Neural cell (in vitro differentiated cells): ENCODE measurements around the gene GDPD3. TPM values are rescaled to one million over a fixed set of nuclear protein-coding genes. Genes with fewer than 3 reads are reported as not detected.

Experiments used
- H2AFZ ChIP-seq: fragments of 200-600, 300-800 bp; sonication (generic), shearing (Covaris generic); 2 replicates; pipeline ENCODE4 v1.6.0; 2014; ENCODE audit warnings: low read depth, mild to moderate bottlenecking, antibody characterized with exemption, low read length, moderate library complexity
- H3F3A ChIP-seq: fragments of 200-600 bp; shearing (Covaris generic); 2 replicates; pipeline ENCODE4 v1.6.1; 2016; ENCODE audit warnings: mild to moderate bottlenecking, moderate library complexity, mixed read lengths, antibody characterized with exemption, low read length; ENCODE audit not compliant: insufficient read depth, poor library complexity, severe bottlenecking
- H3K27ac ChIP-seq: fragments of 200-600, 300-800 bp; sonication (generic), shearing (Covaris generic); 2 replicates; pipeline ENCODE4 v1.5.1; 2014; ENCODE audit warnings: mild to moderate bottlenecking, low read length, moderate library complexity
- H3K27me3 ChIP-seq: fragments of 300-800, 200-600 bp; sonication (generic), shearing (Covaris generic); 2 replicates; pipeline ENCODE4 v1.6.0; 2014; ENCODE audit warnings: mild to moderate bottlenecking, low read depth, low read length, moderate library complexity; ENCODE audit not compliant: insufficient read depth
- H3K36me3 ChIP-seq: fragments of 300-800, 200-600 bp; sonication (generic), shearing (Covaris generic); 2 replicates; pipeline ENCODE4 v1.5.1; 2014; ENCODE audit warnings: mild to moderate bottlenecking, antibody characterized with exemption, low read length, moderate library complexity; ENCODE audit not compliant: insufficient read depth
- H3K4me2 ChIP-seq: fragments of 300-800, 200-600 bp; sonication (generic), shearing (Covaris generic); 2 replicates; pipeline ENCODE4 v1.6.0; 2014; ENCODE audit warnings: mild to moderate bottlenecking, low read length
- H3K4me3 ChIP-seq: fragments of 300-800, 200-600 bp; sonication (generic), shearing (Covaris generic); 2 replicates; pipeline ENCODE4 v1.5.1; 2014; ENCODE audit warnings: mild to moderate bottlenecking, low read length, moderate library complexity
- H3K79me2 ChIP-seq: fragments of 200-600 bp; shearing (Covaris generic); replicated peaks from 2 replicates; pipeline ENCODE4 v1.6.0; 2014; ENCODE audit warnings: mild to moderate bottlenecking, low read length, moderate library complexity; ENCODE audit not compliant: insufficient read depth
- H3K9ac ChIP-seq: fragments of 300-800, 200-600 bp; sonication (generic), shearing (Covaris generic); 2 replicates; pipeline ENCODE4 v1.6.1; 2016; ENCODE audit warnings: mild to moderate bottlenecking, low read length, mixed read lengths
- H3K9me2 ChIP-seq: fragments of 200-600 bp; shearing (Covaris generic); 2 replicates; pipeline ENCODE4 v1.6.1; 2016; ENCODE audit warnings: mild to moderate bottlenecking, low read length, mixed read lengths; ENCODE audit not compliant: insufficient read depth
- H3K9me3 ChIP-seq: fragments of 200-600, 300-800 bp; sonication (generic), shearing (Covaris generic); 2 replicates; pipeline ENCODE4 v1.6.1; 2016; ENCODE audit warnings: mild to moderate bottlenecking, mixed run types, low read length, moderate library complexity, mixed read lengths
- H4K20me1 ChIP-seq: fragments of 200-600 bp; shearing (Covaris generic); 2 replicates; pipeline ENCODE4 v1.6.1; 2016; ENCODE audit warnings: mild to moderate bottlenecking, mixed run types; ENCODE audit not compliant: insufficient read depth
- CTCF ChIP-seq: fragments of 450-650 bp; IDR thresholded peaks from 2 replicates; pipeline ENCODE4 v1.5.1; 2014; ENCODE audit warnings: antibody characterized with exemption, mild to moderate bottlenecking, moderate library complexity; ENCODE audit not compliant: poor library complexity, severe bottlenecking
- EP300 ChIP-seq: fragments of 450-650 bp; conservative IDR thresholded peaks from 2 replicates; pipeline ENCODE4 v1.6.1; 2014; ENCODE audit warnings: antibody characterized with exemption, mild to moderate bottlenecking, moderate library complexity; ENCODE audit not compliant: poor library complexity, severe bottlenecking
- EZH2 ChIP-seq: fragments of 200-600, 300-800 bp; shearing (Covaris generic), sonication (generic); IDR thresholded peaks from 2 replicates; pipeline ENCODE4 v1.6.1; 2014; ENCODE audit warnings: antibody characterized with exemption, low read length, borderline replicate concordance, mild to moderate bottlenecking; ENCODE audit not compliant: insufficient read depth, poor library complexity, severe bottlenecking
- MXI1 ChIP-seq: fragments of 450-650 bp; conservative IDR thresholded peaks from 2 replicates; pipeline ENCODE4 v1.6.1; 2014; ENCODE audit warnings: antibody characterized with exemption, mild to moderate bottlenecking; ENCODE audit not compliant: poor library complexity, severe bottlenecking
- POLR2AphosphoS5 ChIP-seq: IDR thresholded peaks from 2 replicates; pipeline ENCODE4 v1.6.1; 2012
- RAD21 ChIP-seq: fragments of 450-650 bp; conservative IDR thresholded peaks from 2 replicates; pipeline ENCODE4 v1.6.1; 2014; ENCODE audit warnings: antibody characterized with exemption, mild to moderate bottlenecking, moderate library complexity
- REST ChIP-seq: IDR thresholded peaks from 2 replicates; pipeline ENCODE4 v1.6.1; 2012; ENCODE audit warnings: borderline replicate concordance
- SMC3 ChIP-seq: fragments of 450-650 bp; conservative IDR thresholded peaks from 2 replicates; pipeline ENCODE4 v1.6.1; 2014; ENCODE audit warnings: antibody characterized with exemption, mild to moderate bottlenecking, moderate library complexity; ENCODE audit not compliant: poor library complexity
- TAF1 ChIP-seq: IDR thresholded peaks from 2 replicates; pipeline ENCODE4 v1.6.1; 2012; ENCODE audit warnings: low read depth
- polyA plus RNA-seq: library from polyadenylated mRNA; depleted of rRNA; stranded (reverse); fragments of >200 nt; gene quantifications from 2 replicates; pipeline ENCODE4 v1.2.3, GENCODE V29; 2014

The GDPD3 gene
- polyA plus RNA-seq, 1 donor from 2014 or later, result 2.7 TPM

- Histone ChIP-seq H3K4me3 (no peak overlapping the region), H3K79me2 (peaks cover 11% of the 10 kb centered on the region), H4K20me1 (no peaks in the 10 kb centered on the region), H3K36me3 (no peaks in the 10 kb centered on the region), H3K27ac (no peak overlapping the region), H2AFZ (no peak overlapping the region), H3K9ac (no peak overlapping the region), H3K9me2 (no peaks in the 10 kb centered on the region), H3K4me2 (no peak overlapping the region), H3F3A (no peaks in the 10 kb centered on the region), H3K9me3 (no peaks in the 10 kb centered on the region), H3K27me3 (no peaks in the 10 kb centered on the region)
- TF ChIP-seq EZH2 (no peak), REST (no peak), CTCF (no peak), POLR2AphosphoS5 (no peak), RAD21 (no peak), EP300 (no peak)
Observed at GRCh38 chr16:30067584-30067916, 45.8 kb downstream of the GDPD3 start.

- peak overlapping the region; percentile 95 for H3K9ac ChIP-seq
- H3K27ac ChIP-seq, result peak overlapping the region; percentile 94
Observed at GRCh38 chr16:30066761-30067583, 46.4 kb downstream of the GDPD3 start.

More at GRCh38 chr16:30066761-30067583, 46.4 kb downstream of the GDPD3 start:
- TF ChIP-seq POLR2AphosphoS5 (no peak), CTCF (no peak), MXI1 (no peak), RAD21 (no peak), SMC3 (no peak), EZH2 (no peak), REST (no peak), EP300 (no peak), TAF1 (no peak)
- H3K36me3 ChIP-seq, result no peaks in the 10 kb centered on the region
- peaks cover 11% of the 10 kb centered on the region for H3K79me2 ChIP-seq
- no peak overlapping the region for H2AFZ ChIP-seq
- H3K4me2 ChIP-seq, result peak overlapping the region; percentile 82
- no peaks in the 10 kb centered on the region for H3K27me3 ChIP-seq
- no peaks in the 10 kb centered on the region for H4K20me1 ChIP-seq
- no peaks in the 10 kb centered on the region for H3K9me2 ChIP-seq
- H3F3A ChIP-seq, result no peaks in the 10 kb centered on the region
- H3K9me3 ChIP-seq, result no peaks in the 10 kb centered on the region
- H3K4me3 ChIP-seq, result peak overlapping the region; percentile 97
